ENCODE results near the gene PSAT1. TPM values are rescaled to one million over a fixed set of nuclear protein-coding genes. Genes with fewer than 3 reads are reported as not detected.
"Not testable (repeated sequence)": the region's sequence is repeated elsewhere in the genome, so short reads cannot be mapped to it uniquely, and the experiment has no call there.

Gene PSAT1
- total RNA-seq, result 1 to 10 TPM; 2.7 to 6.4 TPM
- long read RNA-seq, partial matches to known transcripts, result 0 of 3 reads
- long read RNA-seq, other reads (novel, unspliced or antisense), result 0 of 3 reads

DNA sequence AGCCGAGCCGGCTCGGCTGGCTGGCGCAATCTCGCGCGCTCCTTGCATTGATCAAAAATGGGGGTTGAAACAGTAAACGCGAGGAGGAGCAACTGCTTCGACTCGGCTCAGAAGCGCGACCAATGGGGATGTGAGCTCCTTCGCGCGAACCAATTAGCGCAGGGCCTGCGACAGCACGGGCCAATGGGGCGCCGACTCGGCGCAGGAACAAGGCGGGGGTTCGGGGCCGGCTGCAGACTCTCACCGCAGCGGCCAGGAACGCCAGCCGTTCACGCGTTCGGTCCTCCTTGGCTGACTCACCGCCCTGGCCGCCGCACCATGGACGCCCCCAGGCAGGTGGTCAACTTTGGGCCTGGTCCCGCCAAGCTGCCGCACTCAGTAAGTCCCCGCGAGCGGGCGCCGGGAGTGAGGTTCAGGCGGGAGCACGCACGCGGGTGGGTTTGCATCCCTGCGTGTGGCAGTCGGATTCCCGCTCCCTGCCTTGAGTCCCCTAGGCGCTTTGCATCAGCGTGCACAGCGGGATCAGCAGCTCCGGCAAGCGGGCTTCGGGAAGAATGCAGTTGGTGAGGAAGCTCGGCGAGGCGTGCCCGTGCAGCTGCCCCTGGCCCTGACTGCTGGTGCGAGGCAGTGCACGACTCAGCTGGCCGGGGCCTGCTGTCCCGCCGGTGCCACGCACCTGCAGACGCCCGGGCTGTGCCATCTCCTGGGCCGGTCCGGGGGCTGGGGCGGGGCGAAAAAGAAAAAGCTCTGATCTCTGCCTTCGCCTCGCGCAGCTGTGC, at the start of gene PSAT1:
Gene PSAT1 (plus strand): TSS at position 233 of the 779 bp plus-strand sequence. CDS start 86 bp downstream, at position 319.
- intact Hi-C loops (cut with DNase I), result no loop called here
- DNase-seq (peak; percentile 88), ATAC-seq (peak; percentile 97 to 98)

- intact Hi-C loops (cut with DNase I), result no loop called here
- no peak for DNase-seq
- no peak for ATAC-seq
These were observed 48.3 kb upstream of the PSAT1 start for GRCh38 chr9:78248635-78249034.

- ATAC-seq, result no peak
- intact Hi-C loops (cut with DNase I), result no loop called here
- no peak for DNase-seq
These were observed 47.4 kb upstream of the PSAT1 start for GRCh38 chr9:78249542-78249941.

GRCh38 chr9:78252616-78253015, 44.3 kb upstream of the PSAT1 start:
- intact Hi-C loops (cut with DNase I), result no loop called here
- DNase-seq (no peak), ATAC-seq (no peak)

GRCh38 chr9:78253285-78253684, 43.6 kb upstream of the PSAT1 start:
- intact Hi-C loops (cut with DNase I), result no loop called here
- ATAC-seq (no peak), DNase-seq (no peak)

DNA sequence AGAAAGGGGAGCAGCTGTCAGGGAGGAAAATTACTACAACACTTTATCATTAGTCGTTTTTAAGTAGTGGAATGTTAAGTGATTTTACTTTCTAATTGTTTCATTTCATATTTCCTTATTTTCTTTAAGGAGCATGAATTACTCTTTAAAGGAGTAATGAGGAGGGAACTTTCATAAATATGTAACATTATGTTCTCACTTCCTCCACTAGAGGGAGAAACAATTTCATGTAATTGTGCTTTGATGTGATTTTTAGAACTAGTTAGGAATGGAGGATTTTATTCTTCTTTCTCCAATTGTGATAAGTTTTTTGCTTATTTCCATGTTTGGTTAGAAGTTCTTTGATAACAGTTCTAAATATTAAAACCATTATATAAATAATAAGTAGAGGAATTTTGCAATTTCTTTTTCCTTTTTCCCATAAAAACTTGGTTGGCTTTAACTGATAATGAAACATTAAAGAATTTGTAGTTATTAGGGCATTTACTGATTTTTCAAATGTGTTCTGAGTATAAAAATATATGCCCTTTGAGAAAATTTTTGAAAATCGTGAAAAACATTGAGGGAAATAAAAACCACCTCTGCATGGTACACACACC, 35.4 kb upstream of the PSAT1 start:
- ATAC-seq, result no peak
- intact Hi-C loops (cut with DNase I), result loop anchor here (5.0 to 10.0 kb wide), 2 partner anchors 103 to 111 kb away; no protein-coding TSS in a partner anchor
- no peak for DNase-seq

GRCh38 chr9:78262655-78263054, 34.3 kb upstream of the PSAT1 start:
- intact Hi-C loops (cut with DNase I), result loop anchor here (5.0 to 10.0 kb wide), 2 partner anchors 102 to 110 kb away; no protein-coding TSS in a partner anchor

GRCh38 chr9:78267889-78268288, 29.0 kb upstream of the PSAT1 start:
- intact Hi-C loops (cut with DNase I), result loop anchor here in 1 of 2 donors (10.0 kb wide), 1 partner anchor 97 kb away; no protein-coding TSS in a partner anchor

More at GRCh38 chr9:78262655-78263054, 34.3 kb upstream of the PSAT1 start:
- ATAC-seq (no peak), DNase-seq (no peak)

GRCh38 chr9:78269784-78270183, 27.1 kb upstream of the PSAT1 start:
- intact Hi-C loops (cut with DNase I), result loop anchor here in 1 of 2 donors (10.0 kb wide), 1 partner anchor 95 kb away; no protein-coding TSS in a partner anchor
- ATAC-seq (no peak), DNase-seq (no peak)

More at GRCh38 chr9:78267889-78268288, 29.0 kb upstream of the PSAT1 start:
- no peak for DNase-seq
- no peak for ATAC-seq

DNA sequence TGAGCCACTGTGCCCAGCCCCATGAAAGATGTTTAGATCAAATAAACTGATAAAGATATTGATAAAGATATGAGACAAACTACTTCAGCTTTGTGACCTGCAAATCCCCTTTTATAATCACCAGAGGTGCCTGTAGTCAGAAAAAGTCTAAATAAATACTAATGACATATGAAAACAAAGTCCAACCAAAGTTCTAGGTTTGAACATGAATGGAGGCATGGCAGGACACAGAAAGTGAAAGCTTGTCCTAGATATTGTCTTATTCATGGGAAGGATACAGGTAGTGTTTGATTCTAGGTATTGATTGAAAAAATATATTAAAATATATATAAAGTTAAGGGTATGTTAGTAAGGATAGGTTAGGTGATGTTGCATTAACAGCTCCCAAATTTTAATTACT, 24.6 kb upstream of the PSAT1 start:
- ATAC-seq, result no peak
- intact Hi-C loops (cut with DNase I), result no loop called here
- no peak for DNase-seq

- intact Hi-C loops (cut with DNase I), result no loop called here
- no peak for DNase-seq
- ATAC-seq, result no peak
These were observed 23.2 kb upstream of the PSAT1 start for GRCh38 chr9:78273761-78274160.

DNA sequence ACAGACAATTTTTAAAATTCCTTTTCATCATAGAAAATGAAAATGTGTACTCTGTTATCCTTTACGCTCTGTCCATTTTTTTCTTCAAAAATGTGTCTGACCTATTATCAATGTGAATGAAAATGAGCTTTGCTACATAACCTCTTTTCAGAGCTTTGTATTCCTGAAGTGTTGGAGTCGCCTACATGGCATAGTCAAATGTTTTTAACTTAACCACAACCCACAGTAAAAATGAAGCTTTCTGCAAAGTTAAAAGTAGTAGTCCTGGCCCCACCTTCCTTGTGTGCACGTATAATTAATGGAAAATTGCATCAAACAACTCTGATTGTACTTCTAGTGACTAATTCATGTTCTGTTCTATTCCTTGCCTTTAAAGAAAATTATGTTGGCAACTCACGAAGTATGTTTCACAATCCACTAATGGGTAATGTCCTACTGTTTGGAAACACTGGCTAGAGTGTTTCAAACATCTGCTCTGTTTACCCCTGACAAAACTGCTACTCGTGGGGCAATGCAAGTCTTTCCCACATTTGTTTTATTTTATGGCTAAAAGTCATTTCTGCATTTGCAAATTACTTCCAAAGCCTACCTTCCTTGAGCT, 18.6 kb upstream of the PSAT1 start:
- no peak for DNase-seq
- intact Hi-C loops (cut with DNase I), result no loop called here
- peak; percentile 66 to 87 for ATAC-seq

- intact Hi-C loops (cut with DNase I), result no loop called here
- ATAC-seq (no peak), DNase-seq (no peak)
These were observed 18.1 kb upstream of the PSAT1 start for GRCh38 chr9:78278801-78279200.

GRCh38 chr9:78280982-78281668, 15.8 kb upstream of the PSAT1 start:
- peak; percentile 93 to 96 for ATAC-seq
- peak; percentile 77 for DNase-seq
- intact Hi-C loops (cut with DNase I), result no loop called here

- ATAC-seq; DNase-seq; intact Hi-C loops (cut with DNase I): not testable (repeated sequence)
These were observed 12.7 kb upstream of the PSAT1 start for GRCh38 chr9:78284181-78284580.

DNA sequence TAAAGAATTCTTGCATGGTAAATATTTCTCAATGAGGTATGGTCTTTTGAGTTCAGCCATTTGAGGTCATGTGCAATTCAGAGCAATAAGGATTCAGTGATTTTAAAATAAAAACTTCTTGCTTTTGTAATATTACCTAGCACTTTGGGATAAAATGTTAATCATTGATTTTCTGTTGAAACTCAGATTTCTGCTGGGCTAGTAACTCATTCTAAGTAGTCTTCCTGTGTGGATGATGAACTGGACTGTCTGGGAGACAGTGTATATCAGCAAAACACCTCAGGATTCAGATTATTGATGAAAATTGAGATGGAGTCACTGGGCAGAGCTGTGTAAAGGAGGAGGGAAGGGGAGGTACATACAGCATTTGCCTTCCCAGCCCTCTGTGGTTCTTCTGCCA, 10.8 kb upstream of the PSAT1 start:
- DNase-seq, result no peak
- intact Hi-C loops (cut with DNase I), result no loop called here

GRCh38 chr9:78286946-78287388, 10.0 kb upstream of the PSAT1 start:
- DNase-seq (no peak), ATAC-seq (no peak)
- intact Hi-C loops (cut with DNase I), result no loop called here

More for the DNA sequence above, 10.8 kb upstream of the PSAT1 start:
- ATAC-seq, result no peak

- no peak for ATAC-seq
- intact Hi-C loops (cut with DNase I), result no loop called here
- DNase-seq, result no peak
These were observed 8.6 kb upstream of the PSAT1 start for GRCh38 chr9:78288214-78288892.

GRCh38 chr9:78289474-78289873, 7.5 kb upstream of the PSAT1 start:
- ATAC-seq, result no peak
- intact Hi-C loops (cut with DNase I), result no loop called here
- no peak for DNase-seq
